ENCODE measurements around the gene RPS6KB2.
"Not testable (repeated sequence)": the region's sequence is repeated elsewhere in the genome, so short reads cannot be mapped to it uniquely, and the experiment has no call there.

RPS6KB2 gene

GRCh38 chr11:67396587-67397389 is 31.5 kb upstream of the RPS6KB2 start:
- DNase-seq = no peak

- DNase-seq = no peak
These were observed 30.8 kb upstream of the RPS6KB2 start for GRCh38 chr11:67397536-67397935.

- no peak for DNase-seq
These were observed 30.2 kb upstream of the RPS6KB2 start for GRCh38 chr11:67397986-67398660.

- no peak for DNase-seq
These were observed 29.4 kb upstream of the RPS6KB2 start for GRCh38 chr11:67398661-67399563.

GRCh38 chr11:67400251-67400941 is 27.9 kb upstream of the RPS6KB2 start:
- no peak for DNase-seq

- no peak for DNase-seq
These were observed 27.3 kb upstream of the RPS6KB2 start for GRCh38 chr11:67400942-67401494.

GRCh38 chr11:67401495-67402191 is 26.7 kb upstream of the RPS6KB2 start, which contains the start of gene PPP1CA:
Gene PPP1CA, minus strand, starts transcription at chr11:67401858. Its CDS starts 76 bp downstream, at chr11:67401782.
- DNase-seq = peak; percentile 87

- DNase-seq = peak; percentile 78
These were observed 26.0 kb upstream of the RPS6KB2 start for GRCh38 chr11:67402192-67402839.

GRCh38 chr11:67403085-67403484 is 25.2 kb upstream of the RPS6KB2 start:
- DNase-seq = not testable (repeated sequence)

- DNase-seq = no peak
These were observed 23.6 kb upstream of the RPS6KB2 start for GRCh38 chr11:67404515-67405195.

- DNase-seq = no peak
These were observed 23.1 kb upstream of the RPS6KB2 start for GRCh38 chr11:67405196-67405567.

- DNase-seq = no peak
These were observed 22.5 kb upstream of the RPS6KB2 start for GRCh38 chr11:67405688-67406339.

- no peak for DNase-seq
These were observed 21.8 kb upstream of the RPS6KB2 start for GRCh38 chr11:67406420-67406968.

- no peak for DNase-seq
These were observed 21.2 kb upstream of the RPS6KB2 start for GRCh38 chr11:67406969-67407687.

- DNase-seq = no peak
These were observed 20.6 kb upstream of the RPS6KB2 start for GRCh38 chr11:67407688-67408163.

- DNase-seq = no peak
These were observed 19.7 kb upstream of the RPS6KB2 start for GRCh38 chr11:67408437-67409200.

- DNase-seq = no peak
These were observed 19.0 kb upstream of the RPS6KB2 start for GRCh38 chr11:67409261-67409666.

Measured in right kidney (tissue), 1 donor.